GM12878 (cell line): ENCODE data around the gene ASB7. TPM values are rescaled to one million over a fixed set of nuclear protein-coding genes. Genes with fewer than 3 reads are reported as not detected.

ENCODE experiments used
- ATAC-seq: fragments of 200-7000 bp; cut with Tn5 transposase; 3 replicates; pipeline ENCODE4 v1.9.1; 2020; ENCODE audit warnings: mild to moderate bottlenecking, moderate library complexity
- BruUV-seq: library from RNA; stranded (reverse); fragments of 400-500 nt; replicated peaks from 2 replicates; lab custom pipeline; 2021; lab: Mats Ljungman, UMichigan
- CTCF ChIA-PET: fragments of 300-600 bp; sonication (Branson Sonifier 250); formaldehyde crosslinking; extraction: SDS; loops from one replicate; lab custom pipeline; 2021; ENCODE audit warnings: inconsistent platforms; lab: Yijun Ruan, JAX
- POLR2A ChIA-PET: fragments of 350-600 bp; formaldehyde crosslinking; extraction: SDS; loops from one replicate; lab custom pipeline; 2021; ENCODE audit warnings: inconsistent platforms; lab: Charles Lee
- RAD21 ChIA-PET: fragments of 300-600 bp; sonication (Branson Sonifier 250); formaldehyde crosslinking; loops from one replicate; lab custom pipeline; 2023; ENCODE audit warnings: antibody characterized with exemption; ENCODE audit not compliant: unreplicated experiment; lab: Charles Lee
- SMC1A ChIA-PET: fragments of 300-600 bp; sonication (Branson Sonifier 250); formaldehyde crosslinking; loops from one replicate; lab custom pipeline; 2023; ENCODE audit not compliant: unreplicated experiment, uncharacterized antibody; lab: Charles Lee
- DNase-seq: peaks from one replicate; pipeline ENCODE4 v3.0.0-alpha.2; 2011; ENCODE audit warnings: low read depth, low spot score
- FAIRE-seq: peaks from 3 replicates; lab custom pipeline; 2011; peaks lifted over from hg19 to GRCh38; lab: Jason Lieb, UNC
- H2AFZ ChIP-seq: 2 replicates; pipeline ENCODE4 v1.6.0; 2011; ENCODE audit warnings: low read depth, low read length, control low read depth; ENCODE audit not compliant: control insufficient read depth
- H3K27ac ChIP-seq: 2 replicates; pipeline ENCODE4 v1.5.1; 2011; ENCODE audit warnings: control low read depth; ENCODE audit not compliant: control insufficient read depth, insufficient read depth
- H3K27me3 ChIP-seq, 2 experiments: replicated peaks in 1 of 2; 2 replicates each; pipeline versions ENCODE4 v1.6.0 to v1.6.1; 2011; ENCODE audit warnings: low read length in 1 of 2; ENCODE audit not compliant: control insufficient read depth in 2 of 2, insufficient read depth in 2 of 2
- H3K36me3 ChIP-seq, 2 experiments: 2 replicates each; pipeline ENCODE4 v1.5.1; 2011; ENCODE audit warnings: low read length in 1 of 2; ENCODE audit not compliant: control insufficient read depth in 2 of 2, insufficient read depth in 2 of 2
- H3K4me1 ChIP-seq: 2 replicates; pipeline ENCODE4 v1.6.1; 2011; ENCODE audit warnings: mild to moderate bottlenecking, low read length, moderate library complexity, mixed read lengths; ENCODE audit not compliant: control insufficient read depth, insufficient read depth
- H3K4me2 ChIP-seq: 2 replicates; pipeline ENCODE4 v1.6.0; 2011; ENCODE audit warnings: control low read depth; ENCODE audit not compliant: control insufficient read depth, insufficient read depth
- H3K4me3 ChIP-seq: fragments of 200-600 bp; sonication (generic); 2 replicates; pipeline ENCODE4 v1.5.1; 2016
- H3K79me2 ChIP-seq: 2 replicates; pipeline ENCODE4 v1.6.0; 2011; ENCODE audit warnings: low read length; ENCODE audit not compliant: control insufficient read depth, insufficient read depth
- H3K9ac ChIP-seq: 2 replicates; pipeline ENCODE4 v1.8.0; 2011; ENCODE audit warnings: low read length, control low read depth, mixed read lengths; ENCODE audit not compliant: control insufficient read depth, insufficient read depth
- H3K9me3 ChIP-seq: replicated peaks from 3 replicates; pipeline ENCODE4 v1.5.1; 2011; ENCODE audit warnings: mild to moderate bottlenecking, low read length; ENCODE audit not compliant: control insufficient read depth, insufficient read depth
- H4K20me1 ChIP-seq: 2 replicates; pipeline ENCODE4 v1.6.0; 2011; ENCODE audit not compliant: control insufficient read depth, insufficient read depth
- CBX3 ChIP-seq: fragments of 200-600 bp; sonication (generic); IDR thresholded peaks from 2 replicates; pipeline ENCODE4 v1.6.1; 2016; ENCODE audit warnings: low read depth, borderline replicate concordance
- FOXK2 ChIP-seq: fragments of 450-650 bp; IDR thresholded peaks from 2 replicates; pipeline ENCODE4 v1.6.1; 2017; ENCODE audit warnings: mild to moderate bottlenecking, moderate library complexity
- SMAD5 ChIP-seq: IDR thresholded peaks from 2 replicates; pipeline ENCODE4 v1.6.1; 2016; ENCODE audit warnings: antibody characterized with exemption, low read depth
- WGBS: methylation state at CpG from one replicate; pipeline ENCODE4 v1.1.6; 2016; ENCODE audit warnings: low lambda C conversion rate; ENCODE audit not compliant: insufficient replicate concordance, insufficient coverage; ENCODE audit errors: missing lambda C conversion rate; 5-methylcytosine and 5-hydroxymethylcytosine counted together
- in situ Hi-C: fragments of 300-500 bp; cut with MboI; formaldehyde crosslinking; loops from 9 replicates; pipeline ENCODE4 v1.14.3; 2018; ENCODE audit warnings: mixed read lengths
- intact Hi-C: fragments of 100-400 bp; cut with micrococcal nuclease; formaldehyde crosslinking; loops from one replicate; pipeline ENCODE4 v1.14.2; 2022; ENCODE audit not compliant: unreplicated experiment
- polyA plus RNA-seq, 11 experiments: library from polyadenylated mRNA; depleted of rRNA in 4 of 11; unstranded in 6 of 11; stranded (reverse) in 5 of 11; fragments of >200 nt; fragmentation: Nextera tagmentation in 4 of 11; fragmentation: Illumina TruSeq in 1 of 11; extraction: Ambion mirVana in 4 of 11; extraction: Trizol in 1 of 11; gene quantifications; 1 replicate in 1 of 11; 2 replicates in 10 of 11; pipeline versions ENCODE4 v1.2.1 to v1.2.3, GENCODE V29; 2011 to 2016; ENCODE audit warnings: inconsistent platforms in 2 of 11, missing spikeins in 2 of 11, low read depth in 1 of 11
- total RNA-seq, 4 experiments: library from RNA; depleted of rRNA in 3 of 4; stranded (reverse); fragments of >200 nt in 3 of 4; fragmentation: Illumina TruSeq in 1 of 4; extraction: Trizol in 1 of 4; gene quantifications; 2 replicates each; pipeline versions ENCODE4 v1.2.1 to v1.2.3, GENCODE V29; 2013 to 2021
- TF ChIP-seq, protein P1 (sequence below): fragments of 450-650 bp; IDR thresholded peaks from 2 replicates; pipeline ENCODE4 v1.6.1; 2018; ENCODE audit warnings: borderline replicate concordance, mild to moderate bottlenecking; ENCODE audit not compliant: partially characterized antibody
- TF ChIP-seq, protein P2 (sequence below): fragments of 150-350 bp; IDR thresholded peaks from 2 replicates; pipeline ENCODE4 v1.6.1; 2014; ENCODE audit warnings: mild to moderate bottlenecking, low read depth, low read length

Gene ASB7
- total and polyA plus RNA-seq, 10 of the 15 experiments (the other 5 are each of a cell fraction or from before 2014, with no cell fraction given), result 2.7 to 13.9 (median 8.6) TPM

DNA sequence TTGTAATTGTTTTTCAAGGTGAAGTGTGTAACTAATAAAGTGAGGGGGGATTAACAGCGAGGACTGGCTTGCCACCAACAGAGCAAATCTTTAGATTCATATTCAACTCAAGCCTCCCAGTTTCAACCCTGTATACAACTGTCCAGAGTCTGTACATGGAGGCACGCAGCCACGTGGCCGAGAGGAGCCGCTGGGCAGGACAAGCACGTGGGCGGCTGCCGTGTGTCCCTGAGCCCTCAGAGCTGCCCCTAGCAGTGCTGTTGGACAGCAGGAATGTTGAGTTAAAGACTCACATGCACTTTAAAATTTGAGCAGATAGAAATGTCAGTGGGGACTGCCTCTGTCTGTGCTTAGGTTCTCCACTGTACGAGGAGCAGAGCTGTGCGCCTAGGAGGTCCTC, 29.4 kb downstream of the ASB7 start:
- Histone ChIP-seq H3K79me2 (no peaks in the 10 kb centered on the region), H3K4me1 (no peaks in the 10 kb centered on the region), H3K27me3 (no peaks in the 10 kb centered on the region), H3K36me3 (peaks cover 0 to 15% of the 10 kb centered on the region in 2 experiments), H3K9me3 (no peaks in the 10 kb centered on the region), H3K9ac (no peak overlapping the region), H3K4me2 (no peak overlapping the region), H4K20me1 (no peaks in the 10 kb centered on the region; the same call in 1 of the 2 replicates), H3K4me3 (no peak overlapping the region), H3K27ac (no peak overlapping the region), H2AFZ (no peak overlapping the region)
- ChIA-PET SMC1A (interaction anchor here (0.9 kb wide), 1 partner anchor 244 kb away, joined by 3 read pairs; no protein-coding TSS in a partner anchor), POLR2A (no interaction called here), CTCF (interaction anchor here (1.2 to 3.0 kb wide), 3 partner anchors 84 to 376 kb away, joined by 3 to 8 read pairs (median 5); no protein-coding TSS in a partner anchor), RAD21 (no interaction called here)
- in situ Hi-C loops, result loop anchor here (5.0 kb wide), 1 partner anchor 375 kb away; no protein-coding TSS in a partner anchor
- intact Hi-C loops, result no loop called here
- ATAC-seq (no peak), DNase-seq (no peak), FAIRE-seq (no peak)
- 87% methylated on average over 10 of the region's 10 CpGs for WGBS
- no TSS peak for BruUV-seq
- TF ChIP-seq, protein P1, sequence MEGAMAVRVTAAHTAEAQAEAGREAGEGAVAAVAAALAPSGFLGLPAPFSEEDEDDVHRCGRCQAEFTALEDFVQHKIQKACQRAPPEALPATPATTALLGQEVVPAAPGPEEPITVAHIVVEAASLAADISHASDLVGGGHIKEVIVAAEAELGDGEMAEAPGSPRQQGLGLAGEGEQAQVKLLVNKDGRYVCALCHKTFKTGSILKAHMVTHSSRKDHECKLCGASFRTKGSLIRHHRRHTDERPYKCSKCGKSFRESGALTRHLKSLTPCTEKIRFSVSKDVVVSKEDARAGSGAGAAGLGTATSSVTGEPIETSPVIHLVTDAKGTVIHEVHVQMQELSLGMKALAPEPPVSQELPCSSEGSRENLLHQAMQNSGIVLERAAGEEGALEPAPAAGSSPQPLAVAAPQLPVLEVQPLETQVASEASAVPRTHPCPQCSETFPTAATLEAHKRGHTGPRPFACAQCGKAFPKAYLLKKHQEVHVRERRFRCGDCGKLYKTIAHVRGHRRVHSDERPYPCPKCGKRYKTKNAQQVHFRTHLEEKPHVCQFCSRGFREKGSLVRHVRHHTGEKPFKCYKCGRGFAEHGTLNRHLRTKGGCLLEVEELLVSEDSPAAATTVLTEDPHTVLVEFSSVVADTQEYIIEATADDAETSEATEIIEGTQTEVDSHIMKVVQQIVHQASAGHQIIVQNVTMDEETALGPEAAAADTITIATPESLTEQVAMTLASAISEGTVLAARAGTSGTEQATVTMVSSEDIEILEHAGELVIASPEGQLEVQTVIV, result no peak
- TF ChIP-seq SMAD5 (no peak), CBX3 (no peak), FOXK2 (no peak)
- TF ChIP-seq, protein P2, sequence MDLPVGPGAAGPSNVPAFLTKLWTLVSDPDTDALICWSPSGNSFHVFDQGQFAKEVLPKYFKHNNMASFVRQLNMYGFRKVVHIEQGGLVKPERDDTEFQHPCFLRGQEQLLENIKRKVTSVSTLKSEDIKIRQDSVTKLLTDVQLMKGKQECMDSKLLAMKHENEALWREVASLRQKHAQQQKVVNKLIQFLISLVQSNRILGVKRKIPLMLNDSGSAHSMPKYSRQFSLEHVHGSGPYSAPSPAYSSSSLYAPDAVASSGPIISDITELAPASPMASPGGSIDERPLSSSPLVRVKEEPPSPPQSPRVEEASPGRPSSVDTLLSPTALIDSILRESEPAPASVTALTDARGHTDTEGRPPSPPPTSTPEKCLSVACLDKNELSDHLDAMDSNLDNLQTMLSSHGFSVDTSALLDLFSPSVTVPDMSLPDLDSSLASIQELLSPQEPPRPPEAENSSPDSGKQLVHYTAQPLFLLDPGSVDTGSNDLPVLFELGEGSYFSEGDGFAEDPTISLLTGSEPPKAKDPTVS, result no peak
